HG03095 (cell line): ENCODE results near the gene ADORA3.

Experiments used
- ATAC-seq: cut with Tn5 transposase; IDR thresholded peaks from one replicate; pipeline ENCODE4 v1.9.1; 2021; ENCODE audit warnings: moderate library complexity; ENCODE audit not compliant: unreplicated experiment

The ADORA3 gene

GRCh38 chr1:111476214-111476613, 27.2 kb downstream of the ADORA3 start:
- no peak for ATAC-seq

GRCh38 chr1:111475701-111476100, 27.7 kb downstream of the ADORA3 start:
- no peak for ATAC-seq

DNA sequence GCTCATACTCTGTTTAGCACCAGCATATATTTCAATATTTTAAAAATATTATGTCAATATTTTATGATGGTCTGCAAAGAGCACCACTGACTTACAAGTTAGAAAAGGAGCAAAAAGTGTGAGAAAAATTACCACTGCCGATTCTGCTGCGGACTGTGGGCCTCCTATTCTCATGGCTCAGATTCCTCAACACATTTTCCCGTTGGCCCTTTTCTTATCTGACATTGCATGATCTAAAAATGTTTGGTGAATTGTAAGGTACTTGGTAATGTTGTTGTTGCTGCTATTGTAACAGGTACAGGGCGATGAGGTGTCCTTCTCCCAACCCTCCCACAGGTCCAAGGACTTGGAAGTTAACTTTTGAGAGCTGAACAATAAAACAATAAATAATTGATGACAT, 28.9 kb downstream of the ADORA3 start:
- no peak for ATAC-seq

GRCh38 chr1:111474106-111474505, 29.3 kb downstream of the ADORA3 start:
- no peak for ATAC-seq

- ATAC-seq = no peak
Observed at GRCh38 chr1:111471538-111471937, 31.9 kb downstream of the ADORA3 start.

- no peak for ATAC-seq
Observed at GRCh38 chr1:111471012-111471411, 32.4 kb downstream of the ADORA3 start.

DNA sequence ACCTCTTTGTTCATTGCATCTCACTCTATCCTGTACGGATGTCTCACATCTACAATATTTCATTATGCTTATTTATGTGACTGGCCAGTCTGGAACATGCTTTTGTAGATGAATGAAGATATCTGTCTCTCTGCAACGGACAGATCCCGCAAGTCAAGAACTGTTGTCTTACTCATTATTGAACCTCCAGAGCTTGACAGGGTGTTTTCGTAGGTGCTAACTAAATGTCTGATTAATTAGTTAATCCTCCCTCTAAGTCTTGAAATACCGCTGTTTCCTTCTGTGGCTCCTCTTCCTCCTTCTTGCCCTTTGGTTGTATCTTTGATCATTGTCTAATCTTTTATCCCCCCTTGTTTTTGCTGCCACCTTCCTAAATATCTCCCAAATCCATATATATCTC, 32.8 kb downstream of the ADORA3 start:
- no peak for ATAC-seq

DNA sequence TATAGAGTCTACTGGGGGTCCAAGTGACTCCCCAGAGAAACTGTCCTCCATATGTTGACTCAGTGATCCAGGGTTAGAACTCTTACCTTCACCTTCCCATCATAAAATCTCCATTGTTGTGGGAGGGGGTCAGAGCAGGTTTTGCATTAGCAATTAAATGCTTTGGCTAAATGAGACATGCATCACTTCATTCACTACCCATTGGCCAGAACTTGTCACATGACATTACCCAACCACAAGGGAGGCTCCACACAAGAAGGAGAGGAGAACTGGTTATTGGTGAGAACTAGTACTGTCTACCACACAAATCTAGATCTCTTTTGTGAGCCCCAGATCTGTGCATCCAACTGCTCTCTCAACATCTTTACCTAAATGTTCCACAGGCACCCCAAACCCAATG, 33.9 kb downstream of the ADORA3 start:
- ATAC-seq = no peak

DNA sequence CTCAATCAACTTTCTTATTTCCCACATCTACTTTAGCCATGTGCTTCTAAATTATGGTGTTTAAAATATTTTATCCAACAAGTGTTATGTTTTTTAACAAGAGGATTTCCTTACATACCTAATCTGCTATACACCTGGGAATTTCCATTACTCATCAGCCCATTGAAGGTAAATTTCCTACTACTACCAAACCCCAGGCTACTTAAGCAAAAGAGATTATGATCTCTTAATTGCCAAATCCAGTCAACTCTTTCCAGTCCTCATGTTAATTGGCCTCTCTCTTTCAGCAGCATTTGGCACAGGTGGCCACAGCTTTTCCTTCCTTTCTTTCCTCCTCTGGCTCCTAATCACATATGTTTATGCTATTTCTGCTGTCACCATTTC, 34.7 kb downstream of the ADORA3 start:
- ATAC-seq = no peak

DNA sequence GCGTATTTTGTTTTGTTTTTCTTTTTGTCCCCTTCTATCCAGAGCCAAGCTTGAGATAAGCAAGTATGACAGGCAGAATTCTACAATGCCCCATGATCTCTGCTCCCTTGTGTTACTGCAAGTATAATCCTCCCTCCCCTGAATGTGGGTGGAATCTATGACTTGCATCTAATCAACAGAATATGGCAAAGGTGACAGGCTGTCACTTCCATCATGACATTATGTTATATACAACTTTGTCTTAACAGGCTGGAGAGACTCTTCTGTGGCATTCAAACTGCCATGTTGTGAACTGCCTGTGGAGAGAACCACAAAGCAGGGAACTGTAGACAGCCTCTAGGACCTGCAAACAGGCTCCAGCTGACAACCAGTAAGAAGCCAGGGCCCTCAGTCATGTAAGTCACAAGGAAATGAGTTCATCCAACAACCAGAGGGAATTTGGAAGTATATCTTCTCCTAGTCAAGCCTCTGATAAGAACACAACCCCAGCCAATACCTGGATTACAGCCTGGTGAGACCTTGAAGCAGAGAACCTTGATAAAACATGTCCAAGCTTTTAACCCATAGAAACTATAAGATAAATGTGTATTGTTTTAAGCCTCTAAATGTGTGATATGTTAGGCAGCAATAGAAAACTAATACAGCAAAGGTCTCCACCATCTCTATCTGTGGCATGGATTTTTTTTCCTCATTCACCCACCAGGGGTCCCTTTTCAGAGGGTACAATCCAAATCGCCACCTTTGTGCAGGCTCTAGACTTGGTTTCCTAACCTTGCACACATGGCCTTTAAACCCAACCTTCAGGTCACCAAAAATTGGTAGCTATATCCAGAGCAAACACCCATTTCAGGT, 35.3 kb downstream of the ADORA3 start:
- no peak for ATAC-seq

GRCh38 chr1:111466480-111466879, 37.0 kb downstream of the ADORA3 start:
- ATAC-seq = no peak

DNA sequence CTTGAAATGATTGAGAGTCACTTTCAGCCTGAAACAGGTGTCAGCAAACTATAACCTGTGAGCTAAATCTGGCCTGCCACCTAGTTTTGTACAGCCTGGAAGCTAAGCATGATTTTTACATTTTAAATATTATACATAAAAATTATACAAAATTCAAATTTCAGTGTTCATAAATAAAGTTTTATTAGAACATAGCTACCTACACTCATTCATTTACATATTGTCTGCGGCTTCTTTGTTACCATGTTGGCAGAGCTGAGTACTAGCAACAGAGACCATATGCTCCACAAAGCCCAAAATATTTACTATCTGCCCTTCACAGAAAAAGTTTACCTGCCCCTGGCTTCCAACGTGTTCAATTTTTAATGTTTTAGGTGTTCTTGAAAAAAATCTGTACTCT, 37.7 kb downstream of the ADORA3 start:
- no peak for ATAC-seq

GRCh38 chr1:111463029-111463683, 40.3 kb downstream of the ADORA3 start:
- ATAC-seq = no peak

- ATAC-seq = no peak
Observed at GRCh38 chr1:111462370-111463028, 40.9 kb downstream of the ADORA3 start.

GRCh38 chr1:111461765-111462164, 41.7 kb downstream of the ADORA3 start:
- no peak for ATAC-seq

- ATAC-seq = no peak
Observed at GRCh38 chr1:111455642-111456031, 47.8 kb downstream of the ADORA3 start.

GRCh38 chr1:111454859-111455641, 48.4 kb downstream of the ADORA3 start:
- no peak for ATAC-seq

DNA sequence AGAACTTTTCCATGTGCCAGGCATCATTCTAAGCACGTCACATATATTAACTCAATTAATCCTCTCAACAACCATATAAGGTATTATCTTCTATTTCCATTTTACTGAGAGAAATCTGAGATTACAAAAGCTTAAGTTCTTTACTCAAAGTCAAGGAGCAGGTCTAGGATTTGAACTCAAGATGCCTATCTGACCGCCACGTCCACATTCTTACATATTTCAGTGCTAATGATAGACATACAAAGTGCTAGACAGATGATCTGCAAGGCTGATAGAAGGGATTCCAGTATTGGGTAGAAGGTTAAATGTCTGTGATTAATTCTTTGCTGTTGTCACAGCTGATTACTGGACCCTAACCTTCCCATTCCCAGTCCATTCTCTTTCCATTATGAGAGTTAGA, 49.7 kb downstream of the ADORA3 start:
- ATAC-seq = no peak

- no peak for ATAC-seq
Observed at GRCh38 chr1:111452581-111452980, 50.9 kb downstream of the ADORA3 start.

DNA sequence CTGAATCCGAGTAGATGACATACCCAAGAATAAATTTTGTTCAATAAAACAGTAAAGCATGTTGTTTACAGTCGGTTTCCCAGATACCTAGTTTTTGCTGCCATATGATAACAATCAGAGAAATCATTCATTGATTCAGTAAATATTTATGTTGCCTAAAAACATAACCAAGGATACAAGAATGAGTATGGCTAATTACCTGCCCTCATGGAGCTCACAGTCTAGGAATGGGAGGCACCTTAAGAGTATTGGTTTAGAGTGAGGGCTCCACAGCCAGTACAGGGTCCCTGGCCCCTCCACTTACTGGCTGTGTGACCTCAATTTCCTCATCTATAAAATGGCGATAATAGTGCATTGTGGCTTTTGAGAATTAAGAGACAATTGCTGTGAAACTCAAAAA, 53.2 kb downstream of the ADORA3 start:
- no peak for ATAC-seq

- no peak for ATAC-seq
Observed at GRCh38 chr1:111449703-111450017, 53.8 kb downstream of the ADORA3 start.
